MCF 10A (cell line): ENCODE results near the gene BAHCC1. TPM values are rescaled to one million over a fixed set of nuclear protein-coding genes. Genes with fewer than 3 reads are reported as not detected.

Source experiments
- BruUV-seq: library from RNA; stranded (reverse); fragments of 400-500 nt; replicated peaks from 2 replicates; lab custom pipeline; 2021; lab: Mats Ljungman, UMichigan
- CTCF ChIA-PET: fragments of 300-600 bp; sonication (Branson Sonifier 250); formaldehyde crosslinking; extraction: SDS; loops from one replicate; lab custom pipeline; 2021; ENCODE audit warnings: antibody characterized with exemption, inconsistent platforms; lab: Yijun Ruan, JAX
- POLR2A ChIA-PET: fragments of 300-600, 350-650 bp; sonication (Branson Sonifier 250); formaldehyde crosslinking; extraction: SDS; loops from one replicate; lab custom pipeline; 2020; ENCODE audit warnings: antibody characterized with exemption, inconsistent platforms; lab: Yijun Ruan, JAX
- DNase-seq: peaks from one replicate; pipeline ENCODE4 v3.0.0-alpha.2; 2018; ENCODE audit not compliant: unreplicated experiment
- H3K27ac Mint-ChIP-seq: one replicate; pipeline ENCODE4 v1.8.0; 2022; ENCODE audit warnings: mild to moderate bottlenecking, low read depth, mixed read lengths; ENCODE audit not compliant: unreplicated experiment
- H3K27me3 Mint-ChIP-seq: one replicate; pipeline ENCODE4 v1.8.0; 2022; ENCODE audit warnings: mixed read lengths; ENCODE audit not compliant: insufficient read depth, unreplicated experiment
- H3K36me3 Mint-ChIP-seq: one replicate; pipeline ENCODE4 v1.8.0; 2022; ENCODE audit warnings: mild to moderate bottlenecking, moderate library complexity, mixed read lengths; ENCODE audit not compliant: insufficient read depth, unreplicated experiment
- H3K4me1 Mint-ChIP-seq: one replicate; pipeline ENCODE4 v1.8.0; 2022; ENCODE audit warnings: mixed read lengths; ENCODE audit not compliant: insufficient read depth, unreplicated experiment
- H3K4me3 Mint-ChIP-seq: one replicate; pipeline ENCODE4 v1.8.0; 2022; ENCODE audit warnings: mild to moderate bottlenecking, moderate library complexity, mixed read lengths; ENCODE audit not compliant: unreplicated experiment
- H3K9me3 Mint-ChIP-seq: one replicate; pipeline ENCODE4 v1.8.0; 2022; ENCODE audit warnings: mixed read lengths; ENCODE audit not compliant: unreplicated experiment
- intact Hi-C: fragments of 100-400 bp; cut with micrococcal nuclease; formaldehyde crosslinking; loops from 2 replicates; pipeline ENCODE4 v1.14.1; 2022
- total RNA-seq: library from RNA; stranded (reverse); gene quantifications from 2 replicates; pipeline ENCODE4 v1.2.3, GENCODE V29; 2022
- TF ChIP-seq, protein P1 (sequence below): fragments of 200-600 bp; IDR thresholded peaks from one replicate; pipeline ENCODE4 v1.8.0; 2022; ENCODE audit warnings: antibody characterized with exemption, mild to moderate bottlenecking; ENCODE audit not compliant: unreplicated experiment

The BAHCC1 gene
- total RNA-seq, 1 experiment from 2014 or later, result 7.4 TPM

DNA sequence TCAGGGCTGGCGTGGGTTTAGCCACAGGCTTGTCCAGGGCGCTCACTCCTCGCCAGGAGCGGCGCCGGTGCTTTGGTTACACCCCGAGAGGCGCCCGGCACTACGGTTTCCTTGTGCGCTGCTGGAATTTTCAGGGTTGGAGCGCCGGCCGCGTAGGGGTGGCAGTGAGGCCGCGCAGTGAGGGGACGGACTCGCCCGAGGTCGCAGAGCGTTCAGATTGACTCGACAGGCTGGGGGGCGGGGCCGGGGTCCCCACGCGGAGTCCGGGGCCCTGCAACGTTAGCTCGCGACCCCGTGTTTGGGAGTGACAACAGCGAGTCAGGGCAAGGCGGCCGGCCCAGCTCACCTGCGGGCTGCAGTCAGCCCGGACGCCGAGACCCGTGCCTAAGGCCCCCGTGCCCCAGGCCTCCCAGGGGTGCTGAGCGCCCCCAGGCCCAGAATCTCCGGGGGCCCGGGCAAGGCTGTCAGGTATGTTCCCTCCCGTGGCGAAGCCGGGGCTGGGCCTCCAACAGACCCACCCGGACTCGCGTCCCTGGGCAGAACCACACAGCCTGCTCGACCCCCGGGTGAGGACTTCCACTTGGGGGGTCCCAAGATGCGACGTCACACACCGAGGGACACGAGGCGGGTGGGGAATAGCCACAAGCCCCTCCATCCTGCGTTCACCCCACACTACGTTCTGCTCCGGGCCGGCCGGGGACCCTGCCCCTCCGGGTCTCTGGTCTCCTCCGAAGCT, 118.7 kb downstream of the BAHCC1 start:
- intact Hi-C loops, result loop anchor here (2.0 kb wide), 1 partner anchor 87 kb away; no protein-coding TSS in a partner anchor
- H3K9me3 Mint-ChIP-seq, result no peaks in the 10 kb centered on the region
- TF ChIP-seq, protein P1, sequence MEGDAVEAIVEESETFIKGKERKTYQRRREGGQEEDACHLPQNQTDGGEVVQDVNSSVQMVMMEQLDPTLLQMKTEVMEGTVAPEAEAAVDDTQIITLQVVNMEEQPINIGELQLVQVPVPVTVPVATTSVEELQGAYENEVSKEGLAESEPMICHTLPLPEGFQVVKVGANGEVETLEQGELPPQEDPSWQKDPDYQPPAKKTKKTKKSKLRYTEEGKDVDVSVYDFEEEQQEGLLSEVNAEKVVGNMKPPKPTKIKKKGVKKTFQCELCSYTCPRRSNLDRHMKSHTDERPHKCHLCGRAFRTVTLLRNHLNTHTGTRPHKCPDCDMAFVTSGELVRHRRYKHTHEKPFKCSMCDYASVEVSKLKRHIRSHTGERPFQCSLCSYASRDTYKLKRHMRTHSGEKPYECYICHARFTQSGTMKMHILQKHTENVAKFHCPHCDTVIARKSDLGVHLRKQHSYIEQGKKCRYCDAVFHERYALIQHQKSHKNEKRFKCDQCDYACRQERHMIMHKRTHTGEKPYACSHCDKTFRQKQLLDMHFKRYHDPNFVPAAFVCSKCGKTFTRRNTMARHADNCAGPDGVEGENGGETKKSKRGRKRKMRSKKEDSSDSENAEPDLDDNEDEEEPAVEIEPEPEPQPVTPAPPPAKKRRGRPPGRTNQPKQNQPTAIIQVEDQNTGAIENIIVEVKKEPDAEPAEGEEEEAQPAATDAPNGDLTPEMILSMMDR, result no peak
- ChIA-PET CTCF (interaction anchor here (0.6 kb wide), 2 partner anchors 82 to 88 kb away, joined by 3 read pairs; no protein-coding TSS in a partner anchor), POLR2A (interaction anchor here (0.5 to 9.4 kb wide), 15 partner anchors 9 to 275 kb away, joined by 3 to 169 read pairs (median 4); partner anchors contain the start of genes BAHCC1, FAAP100, NDUFAF8 and SLC38A10)
- H3K27me3 Mint-ChIP-seq, result no peaks in the 10 kb centered on the region
- H3K4me3 Mint-ChIP-seq, result peak overlapping the region; percentile 92
- H3K27ac Mint-ChIP-seq, result peak overlapping the region; percentile 89
- DNase-seq, result peak; percentile 81
- BruUV-seq, result no TSS peak
- H3K4me1 Mint-ChIP-seq, result peaks cover 23% of the 10 kb centered on the region
- peaks cover 47% of the 10 kb centered on the region for H3K36me3 Mint-ChIP-seq

DNA sequence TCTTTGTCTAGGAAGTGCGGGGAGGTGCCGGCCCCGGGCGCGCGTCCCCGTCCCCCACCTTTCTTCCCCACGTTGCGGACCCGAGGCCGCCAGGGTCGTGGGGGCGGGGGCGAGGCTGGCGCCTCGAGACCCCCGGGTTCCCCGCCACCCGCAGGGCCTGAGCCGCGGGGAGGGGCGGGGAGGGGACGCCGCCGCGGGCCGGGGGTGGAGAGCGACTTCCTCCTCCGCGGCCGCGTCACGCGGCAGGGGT, 119.2 kb downstream of the BAHCC1 start:
- Mint-ChIP-seq H3K9me3 (no peaks in the 10 kb centered on the region), H3K27me3 (no peaks in the 10 kb centered on the region), H3K27ac (peak overlapping the region; percentile 89), H3K4me1 (peaks cover 18% of the 10 kb centered on the region), H3K36me3 (peaks cover 42% of the 10 kb centered on the region), H3K4me3 (peak overlapping the region; percentile 92)
- ChIA-PET CTCF (interaction anchor here (0.6 kb wide), 1 partner anchor 88 kb away, joined by 3 read pairs; no protein-coding TSS in a partner anchor), POLR2A (interaction anchor here (0.6 to 9.4 kb wide), 9 partner anchors 9 to 275 kb away, joined by 3 to 169 read pairs (median 3); partner anchors contain the start of genes BAHCC1, FAAP100, NDUFAF8 and TEPSIN)
- no TSS peak for BruUV-seq
- intact Hi-C loops, result no loop called here
- TF ChIP-seq, protein P1, result no peak
- no peak for DNase-seq

DNA sequence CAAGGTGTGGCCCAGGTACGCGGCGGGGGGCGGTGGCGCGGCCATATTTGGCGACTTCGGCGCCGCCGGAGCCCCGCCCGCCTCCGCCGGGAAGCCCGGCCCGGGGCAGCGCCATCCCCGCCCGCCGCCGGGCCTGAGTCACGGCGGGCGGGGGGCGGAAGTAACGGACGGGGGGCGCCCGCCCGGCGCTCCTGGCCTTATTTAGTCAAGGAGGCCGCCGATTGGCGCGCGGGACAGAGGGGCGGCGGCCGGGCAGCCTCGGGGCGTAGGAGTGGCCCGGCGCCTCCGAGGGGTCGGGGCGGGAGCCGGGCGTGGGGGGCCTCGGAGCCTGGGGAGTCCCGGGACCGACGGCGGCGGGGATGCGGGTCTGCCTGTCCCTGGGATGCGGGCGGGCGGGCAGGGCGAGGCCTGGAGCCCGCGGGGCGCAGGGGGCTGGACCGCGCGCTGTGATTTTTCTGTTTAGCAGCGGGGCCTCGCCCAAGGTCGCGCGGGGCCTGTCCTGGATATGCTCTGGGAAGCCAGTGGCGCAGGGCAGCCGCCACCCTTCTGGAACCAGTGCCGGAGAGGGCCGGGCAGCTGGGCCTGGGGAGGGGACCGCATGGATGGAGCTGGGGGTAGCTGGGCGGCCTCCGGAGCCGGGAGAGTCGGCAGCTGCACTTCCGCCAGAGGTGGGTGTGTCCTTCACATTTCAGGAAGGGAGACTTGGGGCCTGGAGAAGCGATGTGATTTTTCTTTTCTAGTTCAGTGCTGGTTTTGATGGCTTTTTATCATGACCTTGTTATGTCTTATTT, 119.7 kb downstream of the BAHCC1 start:
- H3K27ac Mint-ChIP-seq, result peak overlapping the region; percentile 89
- TF ChIP-seq, protein P1, result no peak
- peaks cover 36% of the 10 kb centered on the region for H3K36me3 Mint-ChIP-seq
- intact Hi-C loops, result no loop called here
- no peaks in the 10 kb centered on the region for H3K27me3 Mint-ChIP-seq
- POLR2A ChIA-PET, result interaction anchor here (0.6 to 9.4 kb wide), 9 partner anchors 8 to 169 kb away, joined by 3 to 169 read pairs (median 4); partner anchors contain the start of genes ARL16, BAHCC1, FAAP100 and HGS
- peaks cover 13% of the 10 kb centered on the region for H3K4me1 Mint-ChIP-seq
- H3K9me3 Mint-ChIP-seq, result no peaks in the 10 kb centered on the region
- CTCF ChIA-PET, result interaction anchor here (0.5 to 0.6 kb wide), 2 partner anchors 63 to 87 kb away, joined by 3 read pairs; no protein-coding TSS in a partner anchor
- BruUV-seq, result no TSS peak
- peak overlapping the region; percentile 92 for H3K4me3 Mint-ChIP-seq
- peak; percentile 67 for DNase-seq
